Embryonic facial prominence (tissue), 1 donor: ENCODE measurements around the gene FGD1.
"Not testable (repeated sequence)": the region's sequence is repeated elsewhere in the genome, so short reads cannot be mapped to it uniquely, and the experiment has no call there.

Experiments
- DNase-seq: peaks from one replicate; pipeline ENCODE4 v3.0.0-alpha.2; 2016; ENCODE audit errors: extremely low spot score

Gene FGD1

GRCh38 chrX:54495814-54496516 lies at the start of gene FGD1:
FGD1 (minus strand) TSS chrX:54496234; CDS start chrX:54495432, 802 bp downstream.
- DNase-seq, result peak; percentile 53

- DNase-seq, result not testable (repeated sequence)
Measured at GRCh38 chrX:54542239-54542638, 46.2 kb upstream of the FGD1 start.

DNA sequence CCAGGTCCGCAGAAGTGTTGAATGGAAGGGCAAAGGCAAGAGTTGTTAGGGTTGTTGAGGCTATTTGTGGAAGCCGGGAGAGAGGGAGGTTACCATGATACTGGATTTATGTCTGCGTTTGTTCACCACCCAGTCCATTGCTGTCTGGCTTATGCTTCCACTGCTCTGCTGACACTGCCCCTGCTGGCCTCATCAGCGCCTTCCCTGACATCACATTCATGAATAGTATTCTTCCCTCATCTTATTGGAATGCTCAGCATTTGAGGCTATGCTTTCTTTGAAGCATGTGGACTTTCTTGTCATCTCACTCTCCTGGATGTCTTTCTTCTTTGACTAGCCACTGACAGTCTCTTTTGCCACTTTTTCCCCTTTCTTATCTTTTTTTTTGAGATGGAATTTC lies 44.3 kb upstream of the FGD1 start:
- DNase-seq, result no peak

DNA sequence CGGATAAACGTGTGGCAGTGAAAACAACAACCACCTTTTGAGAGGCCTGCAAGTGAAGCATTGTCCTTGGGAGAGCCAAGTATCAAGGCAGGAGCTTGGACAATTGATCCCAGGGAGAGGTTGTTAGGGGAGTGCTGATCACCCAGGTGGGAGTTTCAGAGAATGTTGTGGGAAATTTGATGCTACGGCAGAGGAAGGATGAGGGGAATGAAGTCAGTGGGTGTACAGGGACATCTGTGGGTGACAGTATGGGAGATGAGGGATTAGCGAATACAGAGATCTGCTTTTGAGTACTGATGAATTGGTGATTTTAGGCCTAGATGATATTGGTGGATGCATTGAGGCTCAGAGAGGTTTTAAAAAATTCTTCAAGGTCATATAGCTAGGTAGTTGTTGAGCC lies 38.2 kb upstream of the FGD1 start:
- DNase-seq, result no peak

DNA sequence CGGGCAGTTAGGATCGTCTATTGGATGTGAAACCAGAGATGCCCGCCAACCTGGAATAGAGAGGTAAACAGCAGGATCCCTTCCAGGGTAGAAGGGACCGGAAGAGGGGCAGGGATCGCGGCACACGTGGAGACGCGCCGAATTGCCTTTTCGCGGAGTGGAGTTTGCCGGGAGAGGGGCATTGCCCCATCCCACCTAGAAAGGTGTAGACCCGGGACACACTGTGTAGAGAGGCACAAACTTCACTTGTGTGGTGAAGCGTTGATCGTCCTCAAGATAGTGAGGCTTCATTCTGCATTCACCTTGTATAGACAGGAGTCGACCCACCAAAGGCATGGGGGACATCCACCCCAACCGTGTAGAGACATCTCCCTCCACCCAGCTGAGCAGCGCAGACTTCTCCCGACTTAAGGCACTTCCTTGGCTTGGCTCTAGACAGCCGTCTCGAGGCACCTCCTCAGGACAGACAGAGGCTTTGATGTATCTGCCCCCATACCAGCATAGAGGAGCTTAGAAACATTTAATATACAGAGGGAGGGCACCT lies 34.4 kb upstream of the FGD1 start:
- DNase-seq, result no peak

DNA sequence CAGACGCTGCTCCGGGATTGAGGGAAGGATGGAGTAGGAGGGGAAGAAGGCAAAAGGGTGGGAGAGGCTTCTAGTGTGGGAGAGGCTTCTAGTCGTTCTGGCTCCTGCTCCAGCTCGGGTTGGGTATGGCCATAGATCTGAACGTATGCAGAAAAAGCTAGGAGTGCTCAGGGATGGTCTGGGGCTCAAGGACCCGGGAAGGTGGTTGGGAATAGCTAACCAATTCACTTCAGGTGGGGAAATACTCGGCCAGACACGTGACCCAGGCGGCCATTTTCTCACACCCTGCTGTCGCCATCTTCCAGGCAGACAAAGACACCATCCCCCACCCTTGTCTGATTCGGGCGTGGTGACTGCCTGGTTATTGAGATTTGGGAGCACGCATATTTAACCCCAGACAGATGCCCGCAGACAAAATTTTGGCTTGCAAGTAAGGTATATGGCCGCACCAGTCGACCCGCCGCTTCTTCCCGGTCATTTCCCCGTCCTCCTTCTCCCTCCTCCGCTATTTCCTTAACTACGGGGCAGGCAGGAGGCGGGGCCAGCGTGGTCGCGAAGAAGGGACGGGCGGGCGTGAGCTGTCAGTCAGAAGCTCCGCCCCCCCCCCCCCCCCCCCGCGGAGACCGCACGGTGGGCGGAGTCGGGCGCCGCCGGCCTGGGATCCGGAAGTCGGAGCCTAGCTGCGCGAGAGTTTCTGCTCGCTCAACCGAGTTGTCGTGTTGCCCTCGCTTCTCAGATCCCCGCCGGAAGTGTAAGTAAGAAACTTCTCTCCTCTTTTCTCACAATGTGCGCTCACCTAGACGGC lies 33.7 kb upstream of the FGD1 start, which contains the start of gene GNL3L:
GNL3L (plus strand) TSS at position 668 of the 805 bp plus-strand sequence. CDS start 2,348 bp downstream, outside the sequence.
- peak; percentile 87 for DNase-seq

GRCh38 chrX:54529151-54529550 lies 33.1 kb upstream of the FGD1 start:
- no peak for DNase-seq

DNA sequence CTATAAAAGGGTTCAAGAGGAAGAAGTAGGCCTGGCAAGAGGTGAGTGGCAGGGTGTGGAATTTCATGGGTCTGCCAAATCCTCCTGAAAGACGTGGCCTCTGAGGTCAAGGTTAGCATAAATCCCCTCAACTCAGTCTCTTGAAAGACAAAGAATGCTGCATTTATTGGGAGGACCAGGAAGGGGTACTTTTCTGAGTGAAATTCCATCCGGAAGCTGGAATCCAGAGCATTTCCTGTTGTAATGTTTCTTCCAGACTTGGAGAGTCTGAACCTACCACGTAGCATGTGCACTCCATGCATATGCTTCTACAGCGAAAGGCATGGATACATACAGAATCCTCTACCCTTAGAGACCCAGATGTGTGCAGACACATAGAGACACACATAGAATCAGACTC lies 13.4 kb upstream of the FGD1 start:
- peak; percentile 7 for DNase-seq

GRCh38 chrX:54496936-54497335 lies 902 bp upstream of the FGD1 start:
- DNase-seq, result no peak

DNA sequence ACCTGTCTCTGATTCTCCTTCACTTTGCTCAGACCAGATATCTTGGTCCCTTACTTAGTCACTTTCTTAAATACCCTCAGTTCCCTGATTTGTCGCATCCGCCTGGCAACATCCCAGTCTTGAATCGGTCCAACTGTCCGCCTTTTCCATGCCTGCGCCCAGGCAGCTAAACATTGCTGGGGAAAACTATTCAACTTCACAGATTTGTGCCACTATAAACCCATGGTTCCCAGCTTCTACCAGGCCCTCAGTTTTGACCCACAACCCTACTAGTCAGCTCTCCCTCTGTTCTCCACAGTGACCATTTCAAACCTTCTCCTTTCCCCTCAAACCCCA lies 451 bp upstream of the FGD1 start:
- DNase-seq, result no peak

GRCh38 chrX:54494989-54495813 lies 833 bp downstream of the FGD1 start:
- no peak for DNase-seq

GRCh38 chrX:54494166-54494988 lies 1.7 kb downstream of the FGD1 start:
- DNase-seq, result no peak

GRCh38 chrX:54492340-54492739 lies 3.7 kb downstream of the FGD1 start:
- DNase-seq, result no peak

- not testable (repeated sequence) for DNase-seq
Measured at GRCh38 chrX:54489819-54490218, 6.2 kb downstream of the FGD1 start.

DNA sequence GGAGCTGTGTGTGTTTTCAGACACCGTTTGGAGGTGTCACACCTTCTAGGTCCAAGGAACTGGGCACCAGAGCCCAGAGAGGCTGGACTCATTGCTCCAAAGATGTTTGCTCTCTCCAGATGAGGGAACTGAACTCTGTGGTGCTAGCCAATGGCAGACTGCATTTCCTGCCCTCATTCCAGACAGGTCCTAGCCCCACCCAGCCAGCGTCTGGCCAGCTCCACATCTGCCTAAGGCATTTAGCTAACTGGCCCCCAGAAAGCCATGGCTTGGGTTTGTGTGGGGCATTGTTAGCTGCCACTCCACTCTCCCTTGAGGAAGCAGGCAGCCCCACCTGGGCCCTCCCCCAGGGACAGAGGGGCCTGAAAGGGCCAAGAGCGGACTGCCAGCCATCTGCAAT lies 11.4 kb downstream of the FGD1 start:
- no peak for DNase-seq

DNA sequence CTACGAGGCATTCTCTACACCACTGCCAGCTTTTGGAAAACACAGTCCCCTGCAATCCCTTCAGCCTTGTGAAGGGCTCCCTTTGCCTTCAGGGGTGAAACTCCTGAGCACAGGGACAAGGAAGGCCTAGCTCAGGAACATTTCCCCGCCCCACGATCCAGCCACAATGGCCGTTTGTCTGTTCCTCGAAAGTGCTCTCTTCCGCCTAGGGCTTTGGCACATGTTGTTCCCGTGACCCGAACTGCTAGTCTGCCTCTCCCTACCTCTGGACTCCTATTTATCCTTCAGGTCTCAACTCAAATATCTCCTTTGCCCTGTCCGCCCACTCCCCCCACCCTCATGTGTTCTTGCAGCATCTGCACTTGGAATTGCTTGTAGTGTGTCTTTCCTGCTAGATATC lies 12.1 kb downstream of the FGD1 start:
- DNase-seq, result no peak

DNA sequence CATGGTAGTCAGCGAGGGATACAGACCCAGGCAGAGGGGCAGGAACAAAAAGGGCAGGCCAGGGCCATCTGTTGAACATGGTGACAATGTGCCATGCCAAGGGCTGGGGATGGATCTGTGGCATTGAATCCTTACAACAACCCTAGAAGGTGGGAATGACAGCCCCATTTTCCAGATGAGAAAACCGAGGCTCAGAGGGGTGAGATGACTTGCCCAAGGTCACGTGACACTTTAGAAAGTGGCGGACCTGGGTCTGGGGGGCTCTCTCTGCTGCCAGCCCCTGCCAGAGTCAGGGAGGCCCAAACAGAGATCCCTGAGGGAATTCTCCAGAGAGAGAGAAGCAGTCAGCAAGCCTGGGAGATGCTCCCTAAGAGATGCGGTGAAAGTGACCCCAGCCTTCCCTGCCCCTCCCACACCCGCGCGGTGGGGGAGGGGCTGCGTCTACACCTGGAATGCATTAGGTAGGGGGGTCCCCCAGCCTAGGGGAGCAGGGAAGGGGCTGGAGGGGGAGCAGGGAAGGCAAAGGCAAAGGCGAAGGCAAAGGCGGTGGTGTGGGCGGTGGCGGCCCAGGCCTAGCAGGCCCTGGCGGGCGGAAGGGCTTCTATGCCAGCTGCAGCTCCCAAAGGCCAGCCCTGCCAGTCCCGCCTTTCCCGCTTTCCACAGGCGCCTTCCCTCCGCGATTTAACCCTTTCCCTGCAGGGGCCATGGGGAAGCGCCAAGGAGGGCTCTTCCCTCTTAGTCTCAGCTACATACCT lies 13.0 kb downstream of the FGD1 start:
- DNase-seq, result no peak

DNA sequence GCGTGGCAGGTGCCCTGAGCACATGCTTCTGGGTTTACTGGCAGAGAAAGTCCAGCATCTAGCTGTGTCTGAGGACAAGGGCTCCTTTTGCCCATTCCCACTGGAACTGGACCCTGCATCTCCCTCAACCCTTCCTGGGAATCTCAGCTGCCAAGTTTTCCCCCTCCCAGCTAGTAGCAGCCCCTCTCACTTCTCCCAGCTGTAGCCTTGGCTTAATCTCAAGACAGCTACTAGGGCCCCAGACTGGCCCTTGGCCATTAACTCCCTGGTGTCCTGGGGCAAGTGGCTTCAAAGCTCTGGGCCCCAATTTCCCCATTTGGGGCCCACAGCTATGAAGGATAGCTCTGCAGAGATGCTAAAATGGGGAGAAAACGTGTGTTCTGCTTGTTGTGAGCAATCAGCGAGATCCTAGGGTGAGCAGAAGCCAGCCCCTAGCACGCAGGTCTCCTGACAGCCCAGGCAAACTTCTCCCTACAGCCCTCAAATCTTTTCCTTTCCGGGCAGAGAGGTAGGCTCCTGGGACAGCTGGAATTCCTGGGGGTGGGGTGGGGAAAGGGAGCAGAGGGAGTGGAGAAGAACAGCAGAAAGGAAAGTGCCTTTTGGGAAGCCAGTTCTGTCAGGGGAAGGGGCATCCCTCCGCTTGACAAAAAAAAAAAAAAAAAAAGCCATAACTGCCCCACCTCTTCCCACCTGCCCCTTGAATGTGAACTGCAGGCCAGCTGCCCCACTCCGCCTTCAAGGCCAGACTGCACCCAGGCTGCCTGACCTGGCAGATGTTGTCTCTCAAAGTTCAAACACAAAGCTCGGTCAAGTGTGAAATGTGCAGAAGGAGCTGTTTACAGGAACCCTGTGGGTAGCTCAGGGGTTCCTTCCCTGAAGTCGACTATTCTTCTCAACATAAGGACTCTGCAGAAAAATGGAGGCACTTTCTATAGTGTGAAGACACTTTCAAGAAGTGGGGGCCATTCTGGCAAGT lies 16.6 kb downstream of the FGD1 start:
- no peak for DNase-seq
